OCI-LY7 (cell line): ENCODE measurements around the gene RIPK1. TPM values are rescaled to one million over a fixed set of nuclear protein-coding genes. Genes with fewer than 3 reads are reported as not detected.

Experiments used
- BruUV-seq: library from RNA; stranded (reverse); fragments of 400-500 nt; replicated peaks from 2 replicates; lab custom pipeline; 2021; lab: Mats Ljungman, UMichigan
- CTCF ChIA-PET: fragments of 300-600 bp; sonication (Branson Sonifier 250); formaldehyde crosslinking; loops from one replicate; lab custom pipeline; 2022; ENCODE audit warnings: antibody characterized with exemption; ENCODE audit not compliant: unreplicated experiment; lab: Charles Lee
- POLR2A ChIA-PET: fragments of 300-600 bp; sonication (Branson Sonifier 250); formaldehyde crosslinking; loops from one replicate; lab custom pipeline; 2022; ENCODE audit warnings: antibody characterized with exemption; lab: Charles Lee
- DNase-seq: peaks from one replicate; pipeline ENCODE4 v3.0.0-alpha.2; 2015; ENCODE audit warnings: low spot score
- H2AFZ ChIP-seq: fragments of 200-600 bp; sonication (generic), shearing (Covaris generic); 2 replicates; pipeline ENCODE4 v1.6.1; 2014; ENCODE audit warnings: mild to moderate bottlenecking, antibody characterized with exemption, low read length, moderate library complexity
- H3K27ac ChIP-seq: fragments of 200-600 bp; sonication (generic); 2 replicates; pipeline ENCODE4 v1.5.1; 2014; ENCODE audit warnings: mixed run types, low read depth, mild to moderate bottlenecking, moderate library complexity, low read length, inconsistent platforms; ENCODE audit not compliant: poor library complexity, severe bottlenecking
- H3K36me3 ChIP-seq: fragments of 200-600 bp; sonication (generic); 2 replicates; pipeline ENCODE4 v1.6.1; 2014; ENCODE audit warnings: mild to moderate bottlenecking, antibody characterized with exemption, low read length, moderate library complexity, mixed read lengths; ENCODE audit not compliant: insufficient read depth
- H3K4me1 ChIP-seq: fragments of 200-600 bp; sonication (generic); 2 replicates; pipeline ENCODE4 v1.5.1; 2014; ENCODE audit warnings: mild to moderate bottlenecking, low read length; ENCODE audit not compliant: insufficient read depth, poor library complexity, severe bottlenecking
- H3K4me2 ChIP-seq: fragments of 200-600 bp; sonication (generic); 2 replicates; pipeline ENCODE4 v1.6.1; 2014; ENCODE audit warnings: mild to moderate bottlenecking, low read length
- H3K4me3 ChIP-seq: fragments of 200-600 bp; sonication (generic); 2 replicates; pipeline ENCODE4 v1.5.1; 2014; ENCODE audit warnings: mild to moderate bottlenecking, low read depth, low read length; ENCODE audit not compliant: poor library complexity, severe bottlenecking
- H3K79me2 ChIP-seq: fragments of 200-600 bp; sonication (generic); 2 replicates; pipeline ENCODE4 v1.6.1; 2016; ENCODE audit warnings: low read depth, mild to moderate bottlenecking, low read length, moderate library complexity, mixed read lengths; ENCODE audit not compliant: insufficient read depth
- H3K9me2 ChIP-seq: fragments of 200-600 bp; sonication (generic); 2 replicates; pipeline ENCODE4 v1.6.1; 2016; ENCODE audit warnings: mild to moderate bottlenecking, low read length, mixed read lengths; ENCODE audit not compliant: insufficient read depth
- H3K9me3 ChIP-seq: fragments of 200-600 bp; sonication (generic); 2 replicates; pipeline ENCODE4 v1.6.1; 2014; ENCODE audit warnings: mild to moderate bottlenecking, mixed run types, low read length, mixed read lengths
- H4K20me1 ChIP-seq: fragments of 200-600 bp; sonication (generic); 2 replicates; pipeline ENCODE4 v1.6.1; 2014; ENCODE audit warnings: mild to moderate bottlenecking, antibody characterized with exemption, low read length, moderate library complexity, mixed read lengths; ENCODE audit not compliant: insufficient read depth
- EZH2phosphoT487 ChIP-seq: fragments of 200-600 bp; sonication (generic); IDR thresholded peaks from 2 replicates; pipeline ENCODE4 v1.6.1; 2018; ENCODE audit warnings: low read depth, borderline replicate concordance, mild to moderate bottlenecking, mixed run types, antibody characterized with exemption, low read length, moderate library complexity, mixed read lengths
- intact Hi-C: fragments of 100-400 bp; cut with micrococcal nuclease; formaldehyde crosslinking; loops from one replicate; pipeline ENCODE4 v1.10.0; 2022; ENCODE audit not compliant: unreplicated experiment
- total RNA-seq, 2 experiments: library from RNA; depleted of rRNA in 1 of 2; stranded (reverse); fragments of >200 nt in 1 of 2; shearing (Covaris generic) in 1 of 2; gene quantifications; 2 replicates each; pipeline ENCODE4 v1.2.3, GENCODE V29; 2014 to 2022
- TF ChIP-seq, protein P1 (sequence below): fragments of 200-600 bp; sonication (generic); conservative IDR thresholded peaks from 2 replicates; pipeline ENCODE4 v1.5.1; 2014; ENCODE audit warnings: mild to moderate bottlenecking, antibody characterized with exemption, low read length, moderate library complexity, mixed read lengths

Gene RIPK1
- total RNA-seq, 2 experiments from 2014 or later = 7.5 to 8.4 TPM

DNA sequence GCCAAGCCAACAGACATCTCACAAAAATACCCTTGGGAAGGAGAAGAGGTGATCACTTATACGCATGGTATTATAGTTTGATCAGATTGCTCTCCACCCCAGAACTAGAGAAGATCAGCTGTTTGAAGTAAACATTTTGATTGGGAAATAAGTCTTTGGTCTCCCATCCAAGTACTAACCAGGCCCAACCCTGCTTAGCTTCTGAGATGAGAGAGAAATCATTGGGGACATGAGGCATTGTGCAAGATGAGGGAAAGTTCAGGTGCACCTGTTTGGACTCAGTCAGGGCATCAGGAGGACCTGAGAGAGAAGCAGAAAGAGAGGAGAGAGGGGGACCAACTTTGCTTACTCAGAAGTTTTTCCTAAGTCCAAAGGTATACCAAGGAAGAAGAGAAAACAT, 11.4 kb downstream of the RIPK1 start:
- TF ChIP-seq, protein P1, sequence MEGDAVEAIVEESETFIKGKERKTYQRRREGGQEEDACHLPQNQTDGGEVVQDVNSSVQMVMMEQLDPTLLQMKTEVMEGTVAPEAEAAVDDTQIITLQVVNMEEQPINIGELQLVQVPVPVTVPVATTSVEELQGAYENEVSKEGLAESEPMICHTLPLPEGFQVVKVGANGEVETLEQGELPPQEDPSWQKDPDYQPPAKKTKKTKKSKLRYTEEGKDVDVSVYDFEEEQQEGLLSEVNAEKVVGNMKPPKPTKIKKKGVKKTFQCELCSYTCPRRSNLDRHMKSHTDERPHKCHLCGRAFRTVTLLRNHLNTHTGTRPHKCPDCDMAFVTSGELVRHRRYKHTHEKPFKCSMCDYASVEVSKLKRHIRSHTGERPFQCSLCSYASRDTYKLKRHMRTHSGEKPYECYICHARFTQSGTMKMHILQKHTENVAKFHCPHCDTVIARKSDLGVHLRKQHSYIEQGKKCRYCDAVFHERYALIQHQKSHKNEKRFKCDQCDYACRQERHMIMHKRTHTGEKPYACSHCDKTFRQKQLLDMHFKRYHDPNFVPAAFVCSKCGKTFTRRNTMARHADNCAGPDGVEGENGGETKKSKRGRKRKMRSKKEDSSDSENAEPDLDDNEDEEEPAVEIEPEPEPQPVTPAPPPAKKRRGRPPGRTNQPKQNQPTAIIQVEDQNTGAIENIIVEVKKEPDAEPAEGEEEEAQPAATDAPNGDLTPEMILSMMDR = no peak
- TF ChIP-seq EZH2phosphoT487 = no peak
- CTCF ChIA-PET = no interaction called here
- Histone ChIP-seq H3K9me3 (peaks cover 8% of the 10 kb centered on the region; the same call in 1 of the 2 replicates), H3K4me3 (no peak overlapping the region), H3K79me2 (peaks cover 17% of the 10 kb centered on the region), H4K20me1 (no peaks in the 10 kb centered on the region), H3K4me1 (peaks cover 22% of the 10 kb centered on the region), H3K36me3 (peaks cover 74% of the 10 kb centered on the region), H2AFZ (no peak overlapping the region), H3K9me2 (no peaks in the 10 kb centered on the region), H3K27ac (no peak overlapping the region), H3K4me2 (no peak overlapping the region)
- intact Hi-C loops = loop anchor here (10.0 kb wide), 1 partner anchor 1055 kb away; the partner anchor contains the start of gene ECI2
- no TSS peak for BruUV-seq
- POLR2A ChIA-PET = interaction anchor here (1.1 to 1.9 kb wide), 2 partner anchors 9 to 139 kb away, joined by 4 to 6 read pairs; no protein-coding TSS in a partner anchor
- peak; percentile 19 for DNase-seq

DNA sequence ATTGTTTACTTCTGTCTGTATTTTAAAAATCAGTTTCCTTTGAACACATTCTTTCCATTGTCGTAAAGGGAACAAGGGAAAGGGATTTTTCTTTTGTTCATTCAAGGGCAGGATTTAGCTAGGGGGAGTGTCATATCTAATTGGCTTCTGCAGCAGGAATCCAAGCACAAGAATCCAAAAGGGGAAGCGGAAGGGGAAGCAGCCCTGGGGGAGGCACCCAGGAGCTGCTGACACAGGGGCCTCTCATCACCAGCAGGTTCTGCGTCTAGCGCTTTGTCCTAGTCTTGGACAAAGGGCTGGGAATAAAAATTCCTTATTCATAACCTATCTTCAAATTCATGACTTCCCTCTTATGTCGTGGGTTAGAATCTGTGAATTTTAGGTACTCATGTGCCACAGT, 13.7 kb downstream of the RIPK1 start:
- BruUV-seq = no TSS peak
- Histone ChIP-seq H3K4me3 (no peak overlapping the region), H3K9me3 (peaks cover 14% of the 10 kb centered on the region; the same call in 1 of the 2 replicates), H3K4me1 (peaks cover 5% of the 10 kb centered on the region), H3K4me2 (no peak overlapping the region), H2AFZ (no peak overlapping the region), H3K27ac (no peak overlapping the region), H3K36me3 (peaks cover 93% of the 10 kb centered on the region), H4K20me1 (no peaks in the 10 kb centered on the region), H3K9me2 (no peaks in the 10 kb centered on the region), H3K79me2 (no peaks in the 10 kb centered on the region)
- no peak for DNase-seq
- intact Hi-C loops = no loop called here
- no peak for TF ChIP-seq EZH2phosphoT487
- TF ChIP-seq, protein P1 = no peak
- ChIA-PET CTCF (no interaction called here), POLR2A (no interaction called here)

GRCh38 chr6:3085074-3085473, 16.8 kb downstream of the RIPK1 start:
- intact Hi-C loops = no loop called here
- DNase-seq = no peak
- peaks cover 33% of the 10 kb centered on the region for H3K9me3 ChIP-seq
- H3K79me2 ChIP-seq = no peaks in the 10 kb centered on the region
- H3K4me2 ChIP-seq = no peak overlapping the region
- no peaks in the 10 kb centered on the region for H4K20me1 ChIP-seq
- no TSS peak for BruUV-seq
- no peak overlapping the region for H2AFZ ChIP-seq
- H3K4me1 ChIP-seq = no peaks in the 10 kb centered on the region
- peaks cover 94% of the 10 kb centered on the region for H3K36me3 ChIP-seq
- no peaks in the 10 kb centered on the region for H3K9me2 ChIP-seq
- ChIA-PET CTCF (interaction anchor here (1.0 kb wide), 1 partner anchor 9 kb away, joined by 4 read pairs; no protein-coding TSS in a partner anchor), POLR2A (interaction anchor here (0.7 to 3.0 kb wide), 3 partner anchors 9 to 313 kb away, joined by 4 to 15 read pairs (median 5); no protein-coding TSS in a partner anchor)
- H3K4me3 ChIP-seq = no peak overlapping the region
- TF ChIP-seq, protein P1 = no peak
- TF ChIP-seq EZH2phosphoT487 = no peak
- no peak overlapping the region for H3K27ac ChIP-seq
